ENCODE results near the gene SPCS3. TPM values are rescaled to one million over a fixed set of nuclear protein-coding genes. Genes with fewer than 3 reads are reported as not detected.
A peak's percentile ranks its signal among the peaks of the same experiment; 100 is the strongest.

SPCS3 gene
- total RNA-seq, 1 experiment from 2014 or later = 117 TPM

DNA sequence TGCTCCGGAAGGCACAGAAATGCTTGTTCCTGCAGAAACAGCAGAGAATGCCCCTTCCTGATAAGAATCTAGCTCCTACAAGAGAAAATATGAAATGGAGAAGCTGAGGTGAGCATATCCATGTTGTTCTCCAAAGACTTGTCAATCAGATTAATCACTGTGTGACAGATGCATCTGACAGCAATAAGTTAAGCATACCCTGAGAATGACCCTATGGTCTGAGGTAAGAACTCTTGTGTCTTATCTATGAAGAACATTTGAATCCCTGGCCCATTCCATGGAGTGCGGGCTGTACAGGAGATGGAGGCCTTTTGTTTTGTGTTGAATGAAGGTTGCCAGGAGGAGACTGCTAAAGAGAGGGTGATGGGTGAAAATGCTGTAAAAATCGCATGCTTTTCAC is 29.2 kb upstream of the SPCS3 start:
- POLR2A ChIA-PET = no interaction called here
- no peak for DNase-seq (ENCODE audit: low spot score)
- ATAC-seq = no peak
- H3K27me3 Mint-ChIP-seq (ENCODE audit: low read depth) = no peaks in the 10 kb centered on the region
- peaks cover 15% of the 10 kb centered on the region for H3K4me1 Mint-ChIP-seq
- TF ChIP-seq FOXP1 (CRISPR knock-in tag; IDR thresholded peaks at IDR 0.05; ENCODE audit: borderline replicate concordance) (no peak), CREM (CRISPR knock-in tag; IDR thresholded peaks at IDR 0.05) (no peak), GRHL2 (CRISPR knock-in tag; IDR thresholded peaks at IDR 0.05; ENCODE audit: insufficient replicate concordance, severe bottlenecking) (no peak), AR (CRISPR knock-in tag; IDR thresholded peaks at IDR 0.05) (no peak), CREB1 (CRISPR knock-in tag; IDR thresholded peaks at IDR 0.05) (no peak)
- TF ChIP-seq, protein P1, sequence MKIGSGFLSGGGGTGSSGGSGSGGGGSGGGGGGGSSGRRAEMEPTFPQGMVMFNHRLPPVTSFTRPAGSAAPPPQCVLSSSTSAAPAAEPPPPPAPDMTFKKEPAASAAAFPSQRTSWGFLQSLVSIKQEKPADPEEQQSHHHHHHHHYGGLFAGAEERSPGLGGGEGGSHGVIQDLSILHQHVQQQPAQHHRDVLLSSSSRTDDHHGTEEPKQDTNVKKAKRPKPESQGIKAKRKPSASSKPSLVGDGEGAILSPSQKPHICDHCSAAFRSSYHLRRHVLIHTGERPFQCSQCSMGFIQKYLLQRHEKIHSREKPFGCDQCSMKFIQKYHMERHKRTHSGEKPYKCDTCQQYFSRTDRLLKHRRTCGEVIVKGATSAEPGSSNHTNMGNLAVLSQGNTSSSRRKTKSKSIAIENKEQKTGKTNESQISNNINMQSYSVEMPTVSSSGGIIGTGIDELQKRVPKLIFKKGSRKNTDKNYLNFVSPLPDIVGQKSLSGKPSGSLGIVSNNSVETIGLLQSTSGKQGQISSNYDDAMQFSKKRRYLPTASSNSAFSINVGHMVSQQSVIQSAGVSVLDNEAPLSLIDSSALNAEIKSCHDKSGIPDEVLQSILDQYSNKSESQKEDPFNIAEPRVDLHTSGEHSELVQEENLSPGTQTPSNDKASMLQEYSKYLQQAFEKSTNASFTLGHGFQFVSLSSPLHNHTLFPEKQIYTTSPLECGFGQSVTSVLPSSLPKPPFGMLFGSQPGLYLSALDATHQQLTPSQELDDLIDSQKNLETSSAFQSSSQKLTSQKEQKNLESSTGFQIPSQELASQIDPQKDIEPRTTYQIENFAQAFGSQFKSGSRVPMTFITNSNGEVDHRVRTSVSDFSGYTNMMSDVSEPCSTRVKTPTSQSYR (CRISPR knock-in tag; IDR thresholded peaks at IDR 0.05) = no peak
- no peaks in the 10 kb centered on the region for H3K9me3 Mint-ChIP-seq
- H3K27ac Mint-ChIP-seq = no peak overlapping the region
- no peak overlapping the region for H3K4me3 Mint-ChIP-seq
- no peaks in the 10 kb centered on the region for H3K36me3 Mint-ChIP-seq
- CTCF ChIA-PET = no interaction called here

DNA sequence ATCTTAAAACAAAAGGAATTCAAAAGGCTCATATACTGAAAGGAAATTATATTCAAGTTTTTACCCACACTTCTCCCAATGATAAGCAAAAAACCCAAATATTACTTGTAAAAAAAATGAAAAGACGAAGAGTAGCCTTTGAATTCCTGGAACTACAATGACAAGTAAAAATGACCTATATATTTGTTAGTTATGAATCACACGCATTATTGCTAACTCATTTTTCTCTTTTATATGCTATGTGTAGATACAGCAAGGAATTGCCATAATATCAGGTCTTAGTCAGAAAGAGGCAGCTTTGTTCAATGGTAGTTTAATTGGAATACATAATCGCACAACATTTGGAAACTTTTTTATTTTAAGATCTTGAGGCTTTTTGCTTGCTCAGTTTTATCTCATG is 28.0 kb upstream of the SPCS3 start:
- Mint-ChIP-seq H3K4me3 (no peak overlapping the region), H3K36me3 (no peaks in the 10 kb centered on the region), H3K9me3 (no peaks in the 10 kb centered on the region), H3K27me3 (ENCODE audit: low read depth) (no peaks in the 10 kb centered on the region), H3K4me1 (peaks cover 15% of the 10 kb centered on the region), H3K27ac (no peak overlapping the region)
- ChIA-PET CTCF (no interaction called here), POLR2A (no interaction called here)
- ATAC-seq (no peak), DNase-seq (ENCODE audit: low spot score) (no peak)
- TF ChIP-seq CREM (CRISPR knock-in tag; IDR thresholded peaks at IDR 0.05) = no peak

DNA sequence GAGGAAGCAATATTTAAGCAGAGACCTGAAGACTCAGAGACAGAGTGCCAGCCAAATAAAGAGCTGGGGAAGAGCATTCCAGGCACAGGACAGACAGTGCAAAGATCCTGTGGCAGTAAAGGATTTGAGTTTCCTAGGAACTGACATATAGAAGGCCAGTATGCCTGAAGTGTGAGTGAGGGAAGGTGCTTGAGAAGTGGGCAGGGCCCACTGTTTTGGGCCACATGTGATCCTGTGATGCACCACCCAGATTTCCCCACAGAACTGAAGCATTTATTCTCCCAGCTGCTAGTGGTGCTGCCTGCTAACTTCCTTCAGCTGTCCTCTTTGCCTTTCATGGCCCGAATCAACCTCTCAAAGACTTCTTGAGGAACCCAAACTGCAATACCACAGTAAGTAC is 26.8 kb upstream of the SPCS3 start:
- H3K4me3 Mint-ChIP-seq = no peak overlapping the region
- no peaks in the 10 kb centered on the region for H3K36me3 Mint-ChIP-seq
- no peaks in the 10 kb centered on the region for H3K27me3 Mint-ChIP-seq (ENCODE audit: low read depth)
- ChIA-PET POLR2A (no interaction called here), CTCF (interaction anchor here (0.6 to 1.5 kb wide), 2 partner anchors 15 to 48 kb away, joined by 3 to 6 read pairs; no protein-coding TSS in a partner anchor)
- DNase-seq (ENCODE audit: low spot score) = no peak
- no peak overlapping the region for H3K27ac Mint-ChIP-seq
- TF ChIP-seq MLX (CRISPR knock-in tag; IDR thresholded peaks at IDR 0.05) = no peak
- no peak for TF ChIP-seq FOXJ3 (CRISPR knock-in tag; IDR thresholded peaks at IDR 0.05; ENCODE audit: borderline replicate concordance)
- TF ChIP-seq ZNF317 (CRISPR knock-in tag; IDR thresholded peaks at IDR 0.05; ENCODE audit: borderline replicate concordance, low read depth) = no peak
- TF ChIP-seq ZBTB43 (CRISPR knock-in tag; IDR thresholded peaks at IDR 0.05) = no peak
- TF ChIP-seq RELA (CRISPR knock-in tag; IDR thresholded peaks at IDR 0.05; ENCODE audit: borderline replicate concordance) = no peak
- TF ChIP-seq SOX15 (CRISPR knock-in tag; IDR thresholded peaks at IDR 0.05) = no peak
- TF ChIP-seq, protein P2, sequence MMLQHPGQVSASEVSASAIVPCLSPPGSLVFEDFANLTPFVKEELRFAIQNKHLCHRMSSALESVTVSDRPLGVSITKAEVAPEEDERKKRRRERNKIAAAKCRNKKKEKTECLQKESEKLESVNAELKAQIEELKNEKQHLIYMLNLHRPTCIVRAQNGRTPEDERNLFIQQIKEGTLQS (CRISPR knock-in tag; conservative IDR thresholded peaks at IDR 0.05) = no peak
- no peak for TF ChIP-seq NR3C1 (CRISPR knock-in tag; conservative IDR thresholded peaks at IDR 0.05; ENCODE audit: low read depth)
- TF ChIP-seq ARID4B (CRISPR knock-in tag; IDR thresholded peaks at IDR 0.05; ENCODE audit: borderline replicate concordance) = no peak
- TF ChIP-seq FOXK1 (CRISPR knock-in tag; IDR thresholded peaks at IDR 0.05) = no peak
- TF ChIP-seq ZNF263 (CRISPR knock-in tag; IDR thresholded peaks at IDR 0.05; ENCODE audit: low read depth) = no peak
- H3K9me3 Mint-ChIP-seq = no peaks in the 10 kb centered on the region
- peak; percentile 22; the same call in 1 of the 2 replicates for ATAC-seq
- peaks cover 10% of the 10 kb centered on the region for H3K4me1 Mint-ChIP-seq

All from WTC11 (cell line).